HepG2 (cell line): ENCODE results near the gene ZNF503. TPM values are rescaled to one million over a fixed set of nuclear protein-coding genes. Genes with fewer than 3 reads are reported as not detected.

Source experiments
- ATAC-seq: fragments of 200-7000 bp; cut with Tn5 transposase; 3 replicates; pipeline ENCODE4 v1.9.1; 2020; ENCODE audit warnings: mild to moderate bottlenecking, moderate library complexity
- BruUV-seq: library from RNA; stranded (reverse); fragments of 400-500 nt; replicated peaks from 2 replicates; lab custom pipeline; 2021; lab: Mats Ljungman, UMichigan
- CTCF ChIA-PET: fragments of 300-600 bp; formaldehyde crosslinking; extraction: SDS; loops from one replicate; lab custom pipeline; 2021; ENCODE audit warnings: low total read pairs, inconsistent platforms, low intra/inter-chr PET ratio; lab: Yijun Ruan, JAX
- POLR2A ChIA-PET: fragments of 350-600 bp; sonication (Branson Sonifier 250); formaldehyde crosslinking; loops from one replicate; lab custom pipeline; 2020; ENCODE audit warnings: antibody characterized with exemption, inconsistent platforms; lab: Yijun Ruan, JAX
- DNase-seq: peaks from one replicate; pipeline ENCODE4 v3.0.0-alpha.2; 2015; ENCODE audit warnings: low spot score
- FAIRE-seq: peaks from 3 replicates; lab custom pipeline; 2011; peaks lifted over from hg19 to GRCh38; lab: Jason Lieb, UNC
- H2AFZ ChIP-seq: one replicate; pipeline ENCODE4 v1.6.1; 2011; ENCODE audit warnings: low read length, inconsistent platforms
- H3K27ac ChIP-seq: fragments of 300-600 bp; 3 replicates; pipeline ENCODE4 v1.8.0; 2011; ENCODE audit warnings: mixed run types, mild to moderate bottlenecking, mixed read lengths, low read length, inconsistent platforms; ENCODE audit not compliant: insufficient read depth; ENCODE audit errors: extremely low read length
- H3K27me3 ChIP-seq, 2 experiments: fragments of 200-600 bp in 1 of 2; 2 replicates in 1 of 2; 3 replicates in 1 of 2; pipeline versions ENCODE4 v1.6.0 to v1.8.0; 2011; ENCODE audit warnings: low read length in 2 of 2, mild to moderate bottlenecking in 2 of 2, moderate library complexity in 2 of 2, inconsistent platforms in 1 of 2; ENCODE audit not compliant: insufficient read depth in 2 of 2, control insufficient read depth in 1 of 2
- H3K36me3 ChIP-seq, 2 experiments: fragments of 200-600 bp in 1 of 2; replicated peaks in 1 of 2; 2 replicates in 1 of 2; 3 replicates in 1 of 2; pipeline versions ENCODE4 v1.5.1 to v1.8.0; 2011; ENCODE audit warnings: low read length in 2 of 2, inconsistent platforms in 1 of 2; ENCODE audit not compliant: insufficient read depth in 2 of 2, control insufficient read depth in 1 of 2
- H3K4me1 ChIP-seq: 2 replicates; pipeline ENCODE4 v1.5.1; 2012; ENCODE audit warnings: low read length, inconsistent platforms; ENCODE audit not compliant: insufficient read depth
- H3K4me2 ChIP-seq: 2 replicates; pipeline ENCODE4 v1.6.0; 2011; ENCODE audit warnings: low read depth, low read length, inconsistent platforms
- H3K4me3 ChIP-seq, 3 experiments: fragments of 200-600 bp in 1 of 3; sonication (generic), shearing (Covaris generic) in 1 of 3; replicated peaks in 1 of 3; 2 replicates each; pipeline ENCODE4 v1.5.1; 2011 to 2016; ENCODE audit warnings: low read length in 3 of 3, inconsistent platforms in 2 of 3, low read depth in 2 of 3, mild to moderate bottlenecking in 2 of 3, control low read depth in 1 of 3, mixed read lengths in 1 of 3; ENCODE audit not compliant: insufficient read depth in 1 of 3
- H3K79me2 ChIP-seq: one replicate; pipeline ENCODE4 v1.6.1; 2011; ENCODE audit warnings: low read length, inconsistent platforms; ENCODE audit not compliant: insufficient read depth
- H3K9ac ChIP-seq: 2 replicates; pipeline ENCODE4 v1.6.0; 2011; ENCODE audit warnings: mild to moderate bottlenecking, low read depth, low read length, inconsistent platforms; ENCODE audit not compliant: insufficient read depth
- H3K9me3 ChIP-seq: 2 replicates; pipeline ENCODE4 v1.5.1; 2012; ENCODE audit warnings: mild to moderate bottlenecking, low read length
- H4K20me1 ChIP-seq: 2 replicates; pipeline ENCODE4 v1.6.0; 2011; ENCODE audit warnings: inconsistent platforms, mild to moderate bottlenecking, low read length, moderate library complexity; ENCODE audit not compliant: insufficient read depth
- CCAR2 ChIP-seq: fragments of 200-400 bp; formaldehyde crosslinking; optimal IDR thresholded peaks from 2 replicates; pipeline ENCODE3; 2018; ENCODE audit warnings: low read depth, mild to moderate bottlenecking, low read length, moderate library complexity
- ELF1 ChIP-seq: sonication (generic); formaldehyde crosslinking; IDR thresholded peaks from 2 replicates; pipeline ENCODE4 v1.4.0; 2020; ENCODE audit warnings: missing genetic modification reagents
- HNRNPL ChIP-seq: fragments of 200-400 bp; formaldehyde crosslinking; IDR thresholded peaks from 2 replicates; pipeline ENCODE4 v1.6.1; 2017; ENCODE audit warnings: mild to moderate bottlenecking, low read depth, low read length
- RBFOX2 ChIP-seq: fragments of 200-400 bp; formaldehyde crosslinking; IDR thresholded peaks from 2 replicates; pipeline ENCODE4 v1.6.1; 2017; ENCODE audit warnings: low read depth, mild to moderate bottlenecking, low read length
- SPEN ChIP-seq: sonication (generic); formaldehyde crosslinking; IDR thresholded peaks from 2 replicates; pipeline ENCODE4 v1.5.1; 2020; ENCODE audit warnings: low read depth, mild to moderate bottlenecking, missing genetic modification reagents
- SRSF1 ChIP-seq: fragments of 200-400 bp; formaldehyde crosslinking; optimal IDR thresholded peaks from 2 replicates; pipeline ENCODE3; 2017; ENCODE audit warnings: mild to moderate bottlenecking, low read depth, low read length, moderate library complexity
- ZFP37 ChIP-seq: sonication (generic); formaldehyde crosslinking; IDR thresholded peaks from 2 replicates; pipeline ENCODE4 v1.4.0; 2020; ENCODE audit warnings: missing genetic modification reagents, borderline replicate concordance
- ZNF614 ChIP-seq: IDR thresholded peaks from 2 replicates; pipeline ENCODE4 v1.6.1; 2018; ENCODE audit warnings: missing biosample characterization, missing genetic modification reagents, inconsistent platforms, borderline replicate concordance
- ZNF761 ChIP-seq: sonication (generic); formaldehyde crosslinking; conservative IDR thresholded peaks from 2 replicates; pipeline ENCODE4 v1.4.0; 2020; ENCODE audit warnings: mild to moderate bottlenecking, missing genetic modification reagents
- WGBS: methylation state at CpG from one replicate; pipeline ENCODE4 v1.1.6; 2017; ENCODE audit warnings: low lambda C conversion rate; 5-methylcytosine and 5-hydroxymethylcytosine counted together
- in situ Hi-C: cut with HindIII; loops from 2 replicates; pipeline ENCODE4 v1.10.0; 2017; ENCODE audit warnings: low pct_unique_long_range_greater_than_20kb; ENCODE audit not compliant: extremely low pct_ligation_motif_present
- intact Hi-C: fragments of 100-400 bp; cut with micrococcal nuclease; formaldehyde crosslinking; loops from one replicate; pipeline ENCODE4 v1.10.0; 2022; ENCODE audit not compliant: unreplicated experiment
- polyA plus RNA-seq, 8 experiments: library from polyadenylated mRNA; depleted of rRNA in 3 of 8; stranded (reverse) in 7 of 8; unstranded in 1 of 8; fragments of >200 nt; fragmentation: Illumina TruSeq in 4 of 8; extraction: Trizol in 4 of 8; gene quantifications; 2 replicates each; pipeline versions ENCODE4 v1.2.1 to v1.2.3, GENCODE V29; 2011 to 2016; ENCODE audit warnings: low read depth in 4 of 8, missing spikeins in 1 of 8, mixed read lengths in 1 of 8; ENCODE audit not compliant: insufficient read depth in 1 of 8
- total RNA-seq, 5 experiments: library from RNA; depleted of rRNA; stranded (reverse); fragments of >200 nt; fragmentation: Illumina TruSeq; extraction: Trizol; gene quantifications; 2 replicates each; pipeline ENCODE4 v1.2.3, GENCODE V29; 2016; ENCODE audit warnings: low read depth in 1 of 5
- TF ChIP-seq, protein P1 (sequence below): IDR thresholded peaks from 2 replicates; pipeline ENCODE4 v1.6.1; 2016; ENCODE audit warnings: missing compliant biosample characterization, missing genetic modification reagents, borderline replicate concordance
- TF ChIP-seq, protein P2 (sequence below): sonication (generic); formaldehyde crosslinking; IDR thresholded peaks from 2 replicates; pipeline ENCODE4 v1.4.0; 2020; ENCODE audit warnings: missing genetic modification reagents
- TF ChIP-seq, protein P3 (sequence below): sonication (generic); formaldehyde crosslinking; conservative IDR thresholded peaks from 2 replicates; pipeline ENCODE4 v1.4.0; 2020; ENCODE audit warnings: missing genetic modification reagents

ZNF503 gene
- total and polyA plus RNA-seq, 2 of the 13 experiments (the other 11 are each of a cell fraction or from before 2014, with no cell fraction given) = 2.7 to 8.3 TPM

DNA sequence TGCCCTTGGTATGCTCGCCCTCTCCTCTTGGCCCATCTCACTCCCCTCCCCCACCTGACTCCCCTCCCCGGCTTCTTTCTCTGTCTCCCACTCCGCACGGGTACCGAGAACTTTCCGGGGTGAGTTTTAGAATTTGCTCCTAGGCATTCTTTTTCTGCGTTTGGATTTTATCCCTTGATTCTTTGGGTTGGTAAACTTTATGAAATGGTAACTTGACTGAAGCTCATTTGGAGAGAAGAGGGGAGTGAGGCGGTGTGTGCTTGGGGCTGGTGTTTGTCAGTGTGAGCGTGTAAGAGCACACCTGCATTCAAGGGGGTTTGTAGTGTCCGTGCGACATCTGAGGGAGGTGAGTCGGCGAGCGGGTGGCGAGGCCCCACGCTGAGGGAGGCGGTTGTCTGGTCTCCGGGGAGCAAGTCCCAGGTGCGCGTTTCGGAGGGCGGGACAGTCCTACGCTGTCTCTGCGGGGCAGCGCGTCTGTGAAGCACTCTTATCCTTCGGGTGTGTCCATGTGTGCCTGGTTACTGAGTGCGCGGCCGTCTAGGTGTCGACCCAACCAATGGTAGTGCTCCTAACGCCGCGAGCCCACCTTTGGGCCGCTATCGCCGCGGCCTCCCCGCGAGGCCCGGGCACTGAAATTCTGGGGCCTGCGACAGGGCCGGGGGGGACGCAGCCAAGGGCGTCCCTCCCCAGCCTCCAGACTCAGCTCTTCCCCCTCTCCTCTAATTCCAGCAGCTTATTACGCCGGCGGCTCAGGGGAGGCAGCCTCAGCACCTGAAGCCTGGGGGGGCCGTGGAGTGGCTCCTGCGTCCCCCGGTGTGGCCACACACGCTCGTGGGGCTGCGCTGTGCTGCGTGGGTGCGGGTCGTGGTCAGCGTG, 2.6 kb upstream of the ZNF503 start:
- intact Hi-C loops = loop anchor here (2.0 to 10.0 kb wide), 6 partner anchors 93 to 898 kb away; no protein-coding TSS in a partner anchor
- in situ Hi-C loops = loop anchor here (5.0 kb wide), 1 partner anchor 368 kb away; no protein-coding TSS in a partner anchor
- TF ChIP-seq, protein P1, sequence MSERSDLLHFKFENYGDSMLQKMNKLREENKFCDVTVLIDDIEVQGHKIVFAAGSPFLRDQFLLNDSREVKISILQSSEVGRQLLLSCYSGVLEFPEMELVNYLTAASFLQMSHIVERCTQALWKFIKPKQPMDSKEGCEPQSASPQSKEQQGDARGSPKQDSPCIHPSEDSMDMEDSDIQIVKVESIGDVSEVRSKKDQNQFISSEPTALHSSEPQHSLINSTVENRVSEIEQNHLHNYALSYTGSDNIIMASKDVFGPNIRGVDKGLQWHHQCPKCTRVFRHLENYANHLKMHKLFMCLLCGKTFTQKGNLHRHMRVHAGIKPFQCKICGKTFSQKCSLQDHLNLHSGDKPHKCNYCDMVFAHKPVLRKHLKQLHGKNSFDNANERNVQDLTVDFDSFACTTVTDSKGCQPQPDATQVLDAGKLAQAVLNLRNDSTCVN (CRISPR knock-in tag) = 0 out of 2 replicates have a peak, but pooled peaks have one; percentile 13
- no peak for TF ChIP-seq CCAR2
- peak; percentile 77; the same call in 1 of the 2 replicates for TF ChIP-seq HNRNPL
- TF ChIP-seq, protein P2, sequence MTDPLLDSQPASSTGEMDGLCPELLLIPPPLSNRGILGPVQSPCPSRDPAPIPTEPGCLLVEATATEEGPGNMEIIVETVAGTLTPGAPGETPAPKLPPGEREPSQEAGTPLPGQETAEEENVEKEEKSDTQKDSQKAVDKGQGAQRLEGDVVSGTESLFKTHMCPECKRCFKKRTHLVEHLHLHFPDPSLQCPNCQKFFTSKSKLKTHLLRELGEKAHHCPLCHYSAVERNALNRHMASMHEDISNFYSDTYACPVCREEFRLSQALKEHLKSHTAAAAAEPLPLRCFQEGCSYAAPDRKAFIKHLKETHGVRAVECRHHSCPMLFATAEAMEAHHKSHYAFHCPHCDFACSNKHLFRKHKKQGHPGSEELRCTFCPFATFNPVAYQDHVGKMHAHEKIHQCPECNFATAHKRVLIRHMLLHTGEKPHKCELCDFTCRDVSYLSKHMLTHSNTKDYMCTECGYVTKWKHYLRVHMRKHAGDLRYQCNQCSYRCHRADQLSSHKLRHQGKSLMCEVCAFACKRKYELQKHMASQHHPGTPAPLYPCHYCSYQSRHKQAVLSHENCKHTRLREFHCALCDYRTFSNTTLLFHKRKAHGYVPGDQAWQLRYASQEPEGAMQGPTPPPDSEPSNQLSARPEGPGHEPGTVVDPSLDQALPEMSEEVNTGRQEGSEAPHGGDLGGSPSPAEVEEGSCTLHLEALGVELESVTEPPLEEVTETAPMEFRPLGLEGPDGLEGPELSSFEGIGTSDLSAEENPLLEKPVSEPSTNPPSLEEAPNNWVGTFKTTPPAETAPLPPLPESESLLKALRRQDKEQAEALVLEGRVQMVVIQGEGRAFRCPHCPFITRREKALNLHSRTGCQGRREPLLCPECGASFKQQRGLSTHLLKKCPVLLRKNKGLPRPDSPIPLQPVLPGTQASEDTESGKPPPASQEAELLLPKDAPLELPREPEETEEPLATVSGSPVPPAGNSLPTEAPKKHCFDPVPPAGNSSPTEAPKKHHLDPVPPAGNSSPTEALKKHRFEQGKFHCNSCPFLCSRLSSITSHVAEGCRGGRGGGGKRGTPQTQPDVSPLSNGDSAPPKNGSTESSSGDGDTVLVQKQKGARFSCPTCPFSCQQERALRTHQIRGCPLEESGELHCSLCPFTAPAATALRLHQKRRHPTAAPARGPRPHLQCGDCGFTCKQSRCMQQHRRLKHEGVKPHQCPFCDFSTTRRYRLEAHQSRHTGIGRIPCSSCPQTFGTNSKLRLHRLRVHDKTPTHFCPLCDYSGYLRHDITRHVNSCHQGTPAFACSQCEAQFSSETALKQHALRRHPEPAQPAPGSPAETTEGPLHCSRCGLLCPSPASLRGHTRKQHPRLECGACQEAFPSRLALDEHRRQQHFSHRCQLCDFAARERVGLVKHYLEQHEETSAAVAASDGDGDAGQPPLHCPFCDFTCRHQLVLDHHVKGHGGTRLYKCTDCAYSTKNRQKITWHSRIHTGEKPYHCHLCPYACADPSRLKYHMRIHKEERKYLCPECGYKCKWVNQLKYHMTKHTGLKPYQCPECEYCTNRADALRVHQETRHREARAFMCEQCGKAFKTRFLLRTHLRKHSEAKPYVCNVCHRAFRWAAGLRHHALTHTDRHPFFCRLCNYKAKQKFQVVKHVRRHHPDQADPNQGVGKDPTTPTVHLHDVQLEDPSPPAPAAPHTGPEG (CRISPR knock-in tag) = peak; percentile 45; the same call in 1 of the 2 replicates
- TF ChIP-seq, protein P3, sequence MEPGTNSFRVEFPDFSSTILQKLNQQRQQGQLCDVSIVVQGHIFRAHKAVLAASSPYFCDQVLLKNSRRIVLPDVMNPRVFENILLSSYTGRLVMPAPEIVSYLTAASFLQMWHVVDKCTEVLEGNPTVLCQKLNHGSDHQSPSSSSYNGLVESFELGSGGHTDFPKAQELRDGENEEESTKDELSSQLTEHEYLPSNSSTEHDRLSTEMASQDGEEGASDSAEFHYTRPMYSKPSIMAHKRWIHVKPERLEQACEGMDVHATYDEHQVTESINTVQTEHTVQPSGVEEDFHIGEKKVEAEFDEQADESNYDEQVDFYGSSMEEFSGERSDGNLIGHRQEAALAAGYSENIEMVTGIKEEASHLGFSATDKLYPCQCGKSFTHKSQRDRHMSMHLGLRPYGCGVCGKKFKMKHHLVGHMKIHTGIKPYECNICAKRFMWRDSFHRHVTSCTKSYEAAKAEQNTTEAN (CRISPR knock-in tag) = peak; percentile 57; the same call in 1 of the 2 replicates
- TF ChIP-seq ZNF761 (CRISPR knock-in tag) = no peak
- peak; percentile 97 for TF ChIP-seq RBFOX2
- TF ChIP-seq SPEN (CRISPR knock-in tag) = peak; percentile 57
- peak; percentile 91 for TF ChIP-seq SRSF1
- TF ChIP-seq ZNF614 (CRISPR knock-in tag) = no peak
- 0 out of 2 replicates have a peak, but pooled peaks have one; percentile 25 for TF ChIP-seq ELF1
- TF ChIP-seq ZFP37 (CRISPR knock-in tag) = no peak

More for the DNA sequence above, 2.6 kb upstream of the ZNF503 start:
- Histone ChIP-seq H3K9ac (peak overlapping the region; percentile 93), H4K20me1 (peaks cover 17% of the 10 kb centered on the region; the same call in 1 of the 2 replicates), H3K4me1 (peaks cover 12% of the 10 kb centered on the region), H3K36me3 (peaks cover 4 to 8% of the 10 kb centered on the region in 2 experiments; a peak in 3 of 5 replicates), H3K27me3 (no peaks in the 10 kb centered on the region; a peak in 1 of 5 replicates), H2AFZ (no peak overlapping the region), H3K79me2 (peaks cover 40% of the 10 kb centered on the region), H3K9me3 (no peaks in the 10 kb centered on the region), H3K4me2 (peak overlapping the region; percentile 99), H3K4me3 (peak overlapping the region; percentile 77 to 100 (median 95)), H3K27ac (peak overlapping the region; percentile 97)
- CTCF ChIA-PET = no interaction called here
- under 1% methylated on average over 28 of the region's 58 CpGs for WGBS
- DNase-seq = peak; percentile 67
- POLR2A ChIA-PET = interaction anchor here (0.7 to 8.4 kb wide), 8 partner anchors 29 to 648 kb away, joined by 3 to 219 read pairs (median 5); partner anchors contain the start of gene LRMDA
- no peak for FAIRE-seq
- BruUV-seq = no TSS peak
- ATAC-seq = peak; percentile 34
